NCI-H524 treated with DMSO at 0.1 percent for 48 hours (cell line): ENCODE data around the gene GRAMD1B.
"Not testable (repeated sequence)": the region's sequence is repeated elsewhere in the genome, so short reads cannot be mapped to it uniquely, and the experiment has no call there.

Experiments used
- DNase-seq: peaks from one replicate; lab custom pipeline; 2025; lab: John Stamatoyannopoulos, UW

The GRAMD1B gene

DNA sequence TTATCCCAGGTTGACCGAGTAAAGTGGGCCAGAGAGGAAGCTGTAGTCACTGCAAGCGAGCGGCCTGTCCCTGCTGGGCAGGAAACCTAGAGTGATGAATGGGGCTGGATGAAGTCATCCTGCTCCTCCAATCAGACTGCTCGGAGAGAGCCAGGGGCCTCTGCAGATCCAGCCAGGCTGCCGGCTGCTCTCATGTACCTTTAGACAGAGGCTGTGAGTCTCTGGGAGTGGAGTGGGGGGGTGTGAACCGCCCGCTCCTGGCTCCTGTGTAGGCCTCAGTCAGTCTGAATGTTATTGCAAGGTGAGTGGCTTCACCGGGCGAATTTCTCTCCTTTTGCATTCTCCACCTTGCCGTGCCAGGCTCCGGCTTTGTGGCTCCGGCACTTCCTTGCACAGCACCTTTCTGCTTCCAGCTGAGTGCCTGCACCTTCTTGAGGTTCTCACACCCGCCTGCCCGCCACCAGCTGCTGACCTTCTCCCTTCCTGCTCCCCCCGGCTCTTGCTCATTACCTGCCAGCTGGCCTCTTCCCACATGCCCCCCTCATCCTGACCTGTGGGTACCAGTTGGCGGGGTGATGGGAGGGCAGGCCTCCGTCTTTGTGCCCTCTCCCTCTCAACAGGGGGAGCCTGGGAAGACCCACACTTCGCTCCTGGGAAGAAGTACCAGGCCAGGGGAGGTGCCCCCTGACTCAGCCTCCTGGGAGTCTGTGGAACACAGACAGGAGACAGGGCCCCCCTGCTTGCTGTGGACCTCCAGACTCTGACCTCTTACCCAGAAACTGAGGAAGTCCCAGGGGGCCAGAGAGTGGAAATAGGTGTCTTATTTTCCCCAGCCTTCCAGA, 79.9 kb downstream of the GRAMD1B start:
- peak; percentile 13 for DNase-seq

- no peak for DNase-seq
Observed at GRCh38 chr11:123510579-123510905, 80.5 kb downstream of the GRAMD1B start.

DNA sequence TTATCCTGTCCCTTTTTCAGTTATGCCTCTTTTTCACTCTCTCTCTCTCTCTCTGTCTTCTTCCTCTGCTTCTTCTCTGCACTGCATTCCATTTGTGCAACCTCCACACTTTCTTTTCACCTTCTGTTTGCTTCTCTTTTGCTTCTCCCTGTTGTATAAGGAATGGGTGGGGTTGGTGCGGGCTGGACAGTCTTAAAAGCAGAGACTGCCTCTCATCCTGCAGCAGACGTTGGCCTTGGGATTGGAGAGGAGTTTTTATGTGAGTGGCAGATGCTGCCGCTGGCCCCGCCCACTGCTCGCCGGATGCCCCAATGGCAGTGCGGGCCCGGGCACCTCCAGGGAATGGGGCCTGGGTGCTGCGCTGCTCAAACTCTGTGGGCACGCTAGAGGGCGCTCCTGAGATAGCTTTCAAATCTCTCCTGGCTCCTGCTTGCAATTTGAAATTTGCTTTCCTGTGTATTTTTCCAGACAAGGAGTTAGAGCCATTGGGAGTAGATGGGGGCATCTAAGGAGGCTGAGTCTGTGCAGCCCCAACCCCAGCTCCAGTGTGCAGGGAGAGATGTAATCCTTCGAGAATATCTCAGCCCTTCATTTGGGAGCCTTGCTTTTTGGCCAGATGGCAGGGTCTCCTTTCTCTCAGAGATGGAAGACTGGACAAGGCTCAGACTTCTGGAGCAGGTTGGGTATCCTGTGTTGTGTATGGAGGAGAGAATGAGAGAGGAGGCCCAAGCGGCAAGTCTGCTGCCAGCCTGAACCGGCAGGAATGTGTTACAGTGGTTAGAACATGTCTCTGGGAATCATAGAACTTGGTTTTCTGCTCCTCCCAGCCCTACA, 81.2 kb downstream of the GRAMD1B start:
- DNase-seq: peak; percentile 85

- DNase-seq: not testable (repeated sequence)
Observed at GRCh38 chr11:123513309-123513708, 83.2 kb downstream of the GRAMD1B start.

GRCh38 chr11:123516238-123516637, 86.2 kb downstream of the GRAMD1B start:
- DNase-seq: no peak

- peak; percentile 55 for DNase-seq
Observed at GRCh38 chr11:123517559-123518364, 87.7 kb downstream of the GRAMD1B start.

DNA sequence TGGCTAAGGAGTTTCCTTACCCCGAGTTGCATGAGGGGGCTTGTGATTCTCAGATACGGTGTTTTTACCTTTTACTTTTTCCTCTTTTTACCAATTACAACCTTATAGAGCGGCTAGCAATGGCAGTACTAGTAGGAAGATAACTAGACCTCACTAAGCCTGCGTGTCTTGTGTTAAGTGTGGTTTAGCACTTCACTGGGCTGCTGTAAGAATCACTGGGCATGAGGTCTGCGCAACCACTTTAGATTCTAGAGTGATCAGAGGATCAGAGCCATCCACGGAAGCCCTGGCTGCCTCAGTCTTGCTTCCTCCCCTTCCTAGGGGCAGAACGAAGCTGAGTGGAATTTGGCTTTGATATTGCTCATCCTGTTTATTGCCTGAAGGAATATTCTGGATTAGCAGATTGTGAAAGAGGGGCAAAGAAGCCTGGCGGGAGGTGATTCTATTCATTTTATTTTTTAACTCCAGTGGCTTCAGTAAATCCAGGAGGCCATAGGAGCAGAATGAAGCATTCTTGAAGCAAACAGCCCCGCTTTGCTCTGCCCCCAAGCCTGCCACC, 88.5 kb downstream of the GRAMD1B start:
- DNase-seq: peak; percentile 6

GRCh38 chr11:123519055-123519796, 89.2 kb downstream of the GRAMD1B start:
- peak; percentile 7 for DNase-seq

DNA sequence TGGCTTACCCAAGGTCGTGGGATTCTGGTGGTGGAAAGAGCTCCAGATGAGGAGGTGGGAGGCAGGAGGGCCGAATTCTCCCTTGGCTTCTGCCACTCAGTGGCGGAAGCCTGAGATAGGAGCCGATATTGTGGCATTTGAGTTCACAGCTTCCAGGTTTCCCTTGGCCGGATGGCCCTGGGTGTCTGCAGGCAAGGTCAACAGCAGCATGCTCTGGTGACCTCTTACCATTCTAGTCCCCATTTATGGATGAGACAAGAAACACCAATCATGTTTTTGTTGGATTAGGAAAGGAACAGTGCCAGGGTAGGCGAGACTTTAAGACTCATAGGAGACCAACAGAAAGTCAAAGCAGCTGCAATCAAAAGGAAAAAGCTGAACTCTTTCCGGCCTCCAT, 89.7 kb downstream of the GRAMD1B start:
- no peak for DNase-seq

DNA sequence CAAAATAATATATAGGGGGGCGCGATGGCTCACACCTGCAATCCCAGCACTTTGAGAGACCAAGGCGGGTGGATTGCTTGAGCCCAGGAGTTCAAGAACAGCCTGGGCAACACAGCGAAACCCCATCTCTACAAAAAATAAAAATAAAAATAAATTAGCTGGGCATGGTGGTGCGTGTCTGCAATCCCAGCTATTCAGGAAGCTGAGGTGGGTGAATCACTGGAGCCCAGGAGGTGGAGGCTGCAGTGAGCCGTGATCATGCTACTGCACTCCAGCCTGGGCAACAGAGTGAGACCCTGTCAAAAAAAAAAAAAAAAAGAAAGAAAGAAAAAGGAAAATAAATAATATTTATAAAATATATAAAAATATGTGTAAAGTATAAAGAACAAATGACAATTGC, 90.4 kb downstream of the GRAMD1B start:
- DNase-seq: not testable (repeated sequence)

DNA sequence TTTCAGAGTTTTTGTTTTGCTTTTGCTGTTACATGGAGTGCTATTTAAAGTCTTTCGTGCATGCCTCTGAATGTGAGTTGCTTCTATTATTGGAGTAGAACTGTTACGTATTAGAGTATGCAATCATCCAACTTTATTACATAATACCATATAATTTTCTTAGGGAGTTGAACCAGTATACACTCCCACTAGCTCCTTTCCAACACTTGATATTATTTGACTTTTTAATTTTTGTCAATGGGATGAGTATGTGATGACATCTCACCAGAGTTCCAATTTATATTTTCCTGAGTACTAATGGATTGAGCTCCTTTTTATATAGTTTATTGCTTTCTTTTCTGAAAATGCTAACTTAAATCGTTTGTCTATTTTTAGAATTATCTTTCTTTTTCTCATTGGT, 90.9 kb downstream of the GRAMD1B start:
- no peak for DNase-seq

- DNase-seq: no peak
Observed at GRCh38 chr11:123521930-123522329, 91.9 kb downstream of the GRAMD1B start.

- DNase-seq: no peak
Observed at GRCh38 chr11:123523539-123523938, 93.5 kb downstream of the GRAMD1B start.

DNA sequence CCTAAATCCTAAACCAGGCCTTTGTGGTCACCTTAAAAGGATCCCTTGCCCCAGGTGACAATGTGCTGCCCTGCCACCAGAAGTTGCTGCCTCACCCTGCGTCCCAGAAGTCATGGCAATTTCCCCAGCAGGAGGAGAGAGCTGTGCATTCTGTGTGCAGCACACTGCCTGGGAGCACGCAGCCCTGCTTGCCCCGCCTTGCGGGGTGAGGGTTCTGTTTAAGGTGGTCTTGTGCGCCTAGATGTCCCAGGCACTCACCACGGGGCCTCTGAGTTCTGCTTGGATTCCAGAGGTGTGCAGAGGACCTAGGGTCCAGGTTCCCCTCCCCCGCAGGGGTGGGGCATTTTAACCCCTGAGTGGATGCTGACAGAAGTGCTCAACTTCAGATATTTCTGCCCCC, 95.0 kb downstream of the GRAMD1B start:
- no peak for DNase-seq

DNA sequence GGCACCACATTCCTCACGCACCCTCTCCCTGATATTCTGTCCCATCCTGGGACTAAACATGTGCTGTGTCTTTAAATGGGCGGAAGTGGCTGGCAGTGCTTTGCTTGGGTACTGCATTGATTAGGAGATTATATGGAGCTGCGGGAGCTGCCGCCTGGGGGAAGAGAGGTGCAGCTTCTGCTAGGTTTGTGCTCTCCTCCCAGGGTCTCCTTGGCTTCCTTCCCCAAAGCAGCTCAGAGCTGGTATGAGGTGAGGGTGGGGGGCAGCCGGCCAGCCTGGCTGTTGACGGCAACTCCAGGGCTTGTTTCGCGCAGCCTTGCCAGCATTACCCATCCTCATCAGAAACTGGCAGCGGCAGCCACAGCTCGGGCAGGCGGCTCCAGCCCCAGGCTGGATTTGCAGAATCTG, 95.4 kb downstream of the GRAMD1B start:
- no peak for DNase-seq

- DNase-seq: no peak
Observed at GRCh38 chr11:123526027-123526805, 96.1 kb downstream of the GRAMD1B start.

DNA sequence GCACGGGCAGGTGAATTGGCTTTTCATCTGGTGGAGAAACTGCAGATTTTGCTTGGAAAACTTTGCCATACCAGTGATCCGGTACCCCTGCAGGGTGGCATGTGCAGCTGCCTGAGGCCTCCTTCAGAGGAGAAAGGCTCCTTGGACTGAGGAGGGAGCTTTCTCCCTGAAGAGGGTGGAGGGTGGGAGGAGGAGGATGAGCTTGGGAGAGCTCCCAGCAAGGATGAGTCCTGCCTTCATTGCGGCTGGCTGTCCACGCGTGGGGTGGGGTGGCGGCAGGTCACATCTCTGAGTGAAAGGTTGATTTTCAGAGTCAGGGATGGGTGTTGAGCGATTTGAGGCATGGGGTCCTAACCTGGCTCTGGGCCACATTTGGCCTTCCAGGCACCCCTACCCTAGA, 96.8 kb downstream of the GRAMD1B start:
- no peak for DNase-seq

DNA sequence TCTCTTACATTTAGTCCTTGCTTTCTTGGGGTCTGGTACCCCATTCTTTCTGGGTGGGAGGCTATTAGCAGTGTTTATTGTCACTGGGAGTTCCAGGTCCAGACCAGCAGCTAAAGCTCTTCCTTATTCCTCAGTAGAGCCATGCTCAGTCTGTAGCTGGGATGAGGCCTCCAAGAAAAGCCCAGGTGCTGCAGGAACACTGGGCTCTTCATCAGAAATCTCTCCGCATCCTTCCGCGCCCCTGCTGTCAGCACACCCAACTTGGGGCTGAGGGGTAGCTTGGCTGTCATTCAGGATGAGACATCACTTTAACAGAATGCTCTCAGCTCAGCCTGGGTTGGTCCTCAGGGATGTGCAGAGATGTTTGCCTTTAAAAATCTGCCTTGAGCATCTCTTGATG, 97.5 kb downstream of the GRAMD1B start:
- DNase-seq: no peak

GRCh38 chr11:123527947-123528346, 97.9 kb downstream of the GRAMD1B start:
- DNase-seq: no peak

- DNase-seq: no peak
Observed at GRCh38 chr11:123531325-123531724, 101.3 kb downstream of the GRAMD1B start.

- DNase-seq: no peak
Observed at GRCh38 chr11:123532131-123532530, 102.1 kb downstream of the GRAMD1B start.
